ENCODE data around the gene MYF5. TPM values are rescaled to one million over a fixed set of nuclear protein-coding genes. Genes with fewer than 3 reads are reported as not detected.

Gene MYF5
- total and polyA plus RNA-seq, 2 of the 4 experiments (the other 2 are of a cell fraction), result not detected

DNA sequence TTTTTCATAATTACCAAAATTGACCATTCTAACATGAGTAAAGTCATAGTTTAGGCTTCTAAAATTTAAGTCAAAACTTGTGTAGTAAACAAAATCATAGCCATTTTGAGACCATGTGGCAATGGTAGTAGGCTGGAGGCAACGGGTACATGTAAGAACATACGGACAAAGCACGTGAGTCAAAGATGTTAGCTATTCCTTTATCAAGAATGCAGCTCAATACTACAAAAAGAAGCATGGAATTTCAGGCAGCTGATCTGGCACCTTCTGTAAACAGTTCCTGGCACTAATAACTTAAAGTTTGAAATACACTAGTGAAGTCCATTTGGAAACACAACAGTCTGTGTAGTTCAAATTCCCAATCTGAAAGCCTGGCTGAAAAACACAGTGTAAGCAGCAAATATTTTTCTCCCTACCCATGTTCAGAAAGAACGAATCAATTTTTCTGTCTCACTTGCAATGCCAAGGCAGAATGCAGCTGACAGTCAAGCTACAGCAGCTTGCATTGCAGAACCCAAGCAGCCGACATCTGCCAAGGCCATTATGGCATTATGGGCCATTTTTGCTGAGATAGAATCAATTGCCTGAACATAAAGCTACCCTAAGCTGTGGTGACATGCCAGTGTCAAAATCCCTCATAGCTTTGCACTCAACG is 29.3 kb downstream of the MYF5 start:
- TF ChIP-seq CTCF (conservative IDR thresholded peaks at IDR 0.05; ENCODE audit: low read depth, low read length) (no peak), NFE2L2 (IDR thresholded peaks at IDR 0.05; ENCODE audit: low read depth, low read length) (no peak), RAD21 (IDR thresholded peaks at IDR 0.05; ENCODE audit: low read length) (no peak), MAFK (IDR thresholded peaks at IDR 0.05; ENCODE audit: low read depth, low read length) (no peak), RCOR1 (IDR thresholded peaks at IDR 0.05; ENCODE audit: insufficient replicate concordance, low read length) (no peak), FOS (IDR thresholded peaks at IDR 0.05; ENCODE audit: low read depth, low read length) (no peak), SMC3 (IDR thresholded peaks at IDR 0.05; ENCODE audit: low read depth, low read length) (no peak), CEBPB (IDR thresholded peaks at IDR 0.05; ENCODE audit: low read depth, low read length) (no peak), MAZ (IDR thresholded peaks at IDR 0.05; ENCODE audit: borderline replicate concordance, low read depth, low read length) (no peak), MXI1 (IDR thresholded peaks at IDR 0.05; ENCODE audit: borderline replicate concordance, low read depth, low read length) (no peak), BHLHE40 (IDR thresholded peaks at IDR 0.05; ENCODE audit: low read depth, low read length) (no peak), CHD1 (IDR thresholded peaks at IDR 0.05; ENCODE audit: low read depth, low read length) (no peak), POLR2A (IDR thresholded peaks at IDR 0.05; ENCODE audit: low read depth, low read length) (no peak), RFX5 (IDR thresholded peaks at IDR 0.05; ENCODE audit: low read depth, low read length) (no peak)
- TF ChIP-seq, protein P1, sequence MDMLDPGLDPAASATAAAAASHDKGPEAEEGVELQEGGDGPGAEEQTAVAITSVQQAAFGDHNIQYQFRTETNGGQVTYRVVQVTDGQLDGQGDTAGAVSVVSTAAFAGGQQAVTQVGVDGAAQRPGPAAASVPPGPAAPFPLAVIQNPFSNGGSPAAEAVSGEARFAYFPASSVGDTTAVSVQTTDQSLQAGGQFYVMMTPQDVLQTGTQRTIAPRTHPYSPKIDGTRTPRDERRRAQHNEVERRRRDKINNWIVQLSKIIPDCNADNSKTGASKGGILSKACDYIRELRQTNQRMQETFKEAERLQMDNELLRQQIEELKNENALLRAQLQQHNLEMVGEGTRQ (IDR thresholded peaks at IDR 0.05; ENCODE audit: low read depth, low read length), result no peak
- TF ChIP-seq, protein P2, sequence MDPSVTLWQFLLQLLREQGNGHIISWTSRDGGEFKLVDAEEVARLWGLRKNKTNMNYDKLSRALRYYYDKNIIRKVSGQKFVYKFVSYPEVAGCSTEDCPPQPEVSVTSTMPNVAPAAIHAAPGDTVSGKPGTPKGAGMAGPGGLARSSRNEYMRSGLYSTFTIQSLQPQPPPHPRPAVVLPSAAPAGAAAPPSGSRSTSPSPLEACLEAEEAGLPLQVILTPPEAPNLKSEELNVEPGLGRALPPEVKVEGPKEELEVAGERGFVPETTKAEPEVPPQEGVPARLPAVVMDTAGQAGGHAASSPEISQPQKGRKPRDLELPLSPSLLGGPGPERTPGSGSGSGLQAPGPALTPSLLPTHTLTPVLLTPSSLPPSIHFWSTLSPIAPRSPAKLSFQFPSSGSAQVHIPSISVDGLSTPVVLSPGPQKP (IDR thresholded peaks at IDR 0.05; ENCODE audit: borderline replicate concordance, low read depth, low read length), result no peak
- Histone ChIP-seq H2AFZ (replicated peaks; ENCODE audit: low read length, poor library complexity) (no peak overlapping the region), H3K9ac (ENCODE audit: low read depth, low read length) (no peak overlapping the region), H3K4me3 (ENCODE audit: insufficient read depth, low read depth, low read length) (no peak overlapping the region), H3K27ac (ENCODE audit: insufficient read depth, low read length) (no peak overlapping the region), H3K36me3 (ENCODE audit: control insufficient read depth, insufficient read depth, low read length) (no peaks in the 10 kb centered on the region), H4K20me1 (ENCODE audit: insufficient read depth, low read length) (no peaks in the 10 kb centered on the region), H2AK9ac (replicated peaks; ENCODE audit: low read depth, low read length, poor library complexity) (no peak overlapping the region), H3K4me1 (ENCODE audit: control insufficient read depth, insufficient read depth, low read length) (no peaks in the 10 kb centered on the region), H4K91ac (ENCODE audit: insufficient read depth, low read depth, low read length) (no peak overlapping the region), H2BK20ac (ENCODE audit: low read depth, low read length) (no peak overlapping the region), H4K8ac (ENCODE audit: low read depth in 2 of 2, low read length in 2 of 2) (no peak overlapping the region), H2BK5ac (ENCODE audit: low read depth, low read length, poor library complexity, severe bottlenecking) (no peak overlapping the region), H3K4me2 (ENCODE audit: low read depth, low read length) (no peak overlapping the region), H4K5ac (ENCODE audit: low read depth, low read length) (no peak overlapping the region), H2AK5ac (ENCODE audit: low read depth, low read length) (no peak overlapping the region), H3K79me1 (ENCODE audit: low read depth in 1 of 2, low read length in 2 of 2) (no peaks in the 10 kb centered on the region), H3K27me3 (ENCODE audit: control insufficient read depth, insufficient read depth, low read length) (no peaks in the 10 kb centered on the region), H3K14ac (replicated peaks; ENCODE audit: low read depth, low read length) (no peak overlapping the region), H3K9me3 (ENCODE audit: control insufficient read depth, insufficient read depth, low read length) (no peaks in the 10 kb centered on the region), H3K23ac (ENCODE audit: low read depth, low read length) (no peak overlapping the region), H3K56ac (ENCODE audit: extremely low read depth, insufficient read depth, low read length) (0 out of 2 replicates have a peak overlapping the region, but pooled peaks have one; percentile 3), H2BK120ac (ENCODE audit: low read depth, low read length) (no peak overlapping the region), H2BK15ac (ENCODE audit: low read depth, low read length) (no peak overlapping the region), H3K4ac (ENCODE audit: low read depth, low read length) (no peak overlapping the region), H3K9me1 (ENCODE audit: insufficient read depth, low read length) (no peaks in the 10 kb centered on the region), H3K18ac (ENCODE audit: low read depth, low read length) (no peak overlapping the region)
- ATAC-seq (ENCODE audit: low read depth), result no peak
- 0% methylated on average over 1 of the region's 6 CpGs; no CpG with 5 or more reads in 1 of the 2 experiments for WGBS, 2 experiments (ENCODE audit: extremely low coverage in 2 of 2, insufficient read length in 1 of 2)
- dilution Hi-C loops (cut with HindIII; ENCODE audit: low sequenced_read_pairs, unreplicated experiment) (no loop called here), in situ Hi-C loops (cut with MboI; ENCODE audit: low sequenced_read_pairs) (no loop called here), intact Hi-C loops (cut with micrococcal nuclease) (no loop called here)
- ChIA-PET CTCF (interaction anchor here (1.4 kb wide), 1 partner anchor 114 kb away, joined by 3 read pairs; no protein-coding TSS in a partner anchor), POLR2A (ENCODE audit: unreplicated experiment) (no interaction called here)
- DNase-seq, result no peak
- BruUV-seq (replicated peaks), result no TSS peak
